Measurements from ENCODE around the gene AZIN2. TPM values are rescaled to one million over a fixed set of nuclear protein-coding genes. Genes with fewer than 3 reads are reported as not detected.

Gene AZIN2
- total and polyA plus RNA-seq, 2 of the 8 experiments (the other 6 are each of a cell fraction or from before 2014, with no cell fraction given) = 0.22 to 0.91 TPM

DNA sequence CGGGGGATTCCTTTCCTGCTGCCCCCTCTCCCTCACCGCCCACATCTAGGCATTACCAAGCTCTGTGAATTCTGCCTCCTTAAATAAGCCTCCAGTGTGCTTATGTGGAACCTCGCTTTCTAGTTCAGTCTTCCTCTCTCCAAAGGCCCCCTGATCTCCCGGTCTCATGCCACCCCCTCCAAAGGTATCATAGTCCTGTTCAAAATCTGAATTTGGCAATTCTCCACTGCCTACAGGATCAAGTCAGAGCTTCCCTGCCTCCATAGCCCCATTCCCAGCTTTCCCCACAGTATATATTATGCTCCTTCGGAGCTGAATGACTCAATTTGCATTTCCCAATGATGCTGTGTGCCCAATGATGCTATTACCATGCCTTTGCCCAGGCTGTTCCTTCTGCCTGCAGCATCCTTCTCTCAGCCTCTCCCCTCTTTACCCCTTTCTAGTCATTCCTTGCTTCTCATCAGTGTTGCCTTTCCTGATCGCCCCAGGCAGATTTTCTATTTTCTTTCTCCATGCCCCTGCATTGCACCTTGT lies 1.7 kb downstream of the AZIN2 start:
- H3K18ac ChIP-seq (ENCODE audit: extremely low read depth, low read length) = no peak overlapping the region
- no peak overlapping the region for H2BK20ac ChIP-seq (ENCODE audit: low read length)
- H3K79me1 ChIP-seq (ENCODE audit: low read depth, low read length) = no peaks in the 10 kb centered on the region
- 57% methylated on average over 6 of the region's 6 CpGs; no CpG with 5 or more reads in 1 of the 2 experiments for WGBS, 2 experiments (ENCODE audit: extremely low coverage in 1 of 2, insufficient coverage in 1 of 2, insufficient read length in 1 of 2, insufficient replicate concordance in 2 of 2, low coverage in 1 of 2, low lambda C conversion rate in 2 of 2, missing lambda C conversion rate in 1 of 2)
- H3K14ac ChIP-seq (ENCODE audit: insufficient read length) = no peak overlapping the region
- H4K8ac ChIP-seq (ENCODE audit: extremely low read depth, insufficient read depth, low read length) = no peak overlapping the region
- H2BK120ac ChIP-seq (replicated peaks; ENCODE audit: low read depth, low read length) = no peak overlapping the region
- no peak overlapping the region for H3K27ac ChIP-seq (ENCODE audit: low read depth, low read length)
- H3K23me2 ChIP-seq (ENCODE audit: low read depth, low read length) = peaks cover 8% of the 10 kb centered on the region
- FAIRE-seq (no peak), DNase-seq (ENCODE audit: low read depth in 1 of 2, low spot score in 2 of 2) (no peak)
- H3K4me1 ChIP-seq (replicated peaks in 1 of 4; ENCODE audit: control insufficient read depth in 3 of 4, insufficient read depth in 4 of 4, low read length in 3 of 4) = peaks cover 0 to 5% (median 4%) of the 10 kb centered on the region in 4 experiments; a peak in 4 of 7 replicates
- no peak overlapping the region for H3K56ac ChIP-seq (replicated peaks; ENCODE audit: insufficient read length, low read depth, low read length)
- H3K4me2 ChIP-seq (ENCODE audit: insufficient read depth in 1 of 2, low read depth in 2 of 2, low read length in 2 of 2) = peak overlapping the region in 1 of 2 experiments; percentile 92; a peak in 1 of 4 replicates
- H3K9ac ChIP-seq (replicated peaks in 1 of 4; ENCODE audit: extremely low read depth in 1 of 4, low read depth in 3 of 4, low read length in 3 of 4) = no peak overlapping the region
- ChIA-PET CTCF (ENCODE audit: partially characterized antibody) (interaction anchor here (0.9 to 8.4 kb wide), 7 partner anchors 11 to 210 kb away, joined by 3 to 77 read pairs (median 11); no protein-coding TSS in a partner anchor), POLR2A (ENCODE audit: partially characterized antibody) (interaction anchor here (1.4 to 1.5 kb wide), 2 partner anchors 8 to 265 kb away, joined by 3 to 5 read pairs; partner anchors contain the start of genes S100PBP and YARS1)
- no peak overlapping the region for H3K4ac ChIP-seq (replicated peaks; ENCODE audit: insufficient read length, low read depth, low read length)
- H4K5ac ChIP-seq (ENCODE audit: insufficient read length, low read depth, low read length) = no peak overlapping the region
- no peak overlapping the region for H3K4me3 ChIP-seq (ENCODE audit: extremely low read depth in 1 of 4, insufficient read depth in 2 of 4, low read depth in 3 of 4, low read length in 4 of 4)
- no peak overlapping the region for H3K23ac ChIP-seq (ENCODE audit: insufficient read length)
- no peak overlapping the region for H2AFZ ChIP-seq (ENCODE audit: low read length)
- H3K79me2 ChIP-seq (ENCODE audit: control insufficient read depth in 1 of 2, insufficient read depth in 2 of 2, low read length in 2 of 2) = no peaks in the 10 kb centered on the region
- no peaks in the 10 kb centered on the region for H3K9me3 ChIP-seq (ENCODE audit: insufficient read depth in 2 of 2, low read depth in 1 of 2, low read length in 1 of 2)
- H4K20me1 ChIP-seq (replicated peaks in 1 of 2; ENCODE audit: control insufficient read depth in 1 of 2, insufficient read depth in 2 of 2, low read length in 2 of 2) = no peaks in the 10 kb centered on the region
- no peak overlapping the region for H2BK5ac ChIP-seq (ENCODE audit: low read depth, low read length)
- H2BK12ac ChIP-seq (ENCODE audit: low read depth, low read length) = no peak overlapping the region
- no peaks in the 10 kb centered on the region for H3K36me3 ChIP-seq (ENCODE audit: control insufficient read depth in 2 of 4, insufficient read depth in 4 of 4, low read length in 3 of 4)
- no peak overlapping the region for H4K91ac ChIP-seq (replicated peaks; ENCODE audit: insufficient read length, low read length)
- H3K27me3 ChIP-seq (replicated peaks in 1 of 4; ENCODE audit: control insufficient read depth in 3 of 4, extremely low read depth in 1 of 4, insufficient read depth in 3 of 4, low read length in 3 of 4) = peaks cover 10 to 49% (median 38%) of the 10 kb centered on the region in 4 experiments
- H2AK5ac ChIP-seq (ENCODE audit: low read depth, low read length) = no peak overlapping the region
- H2BK15ac ChIP-seq (ENCODE audit: low read length) = no peak overlapping the region
- TF ChIP-seq SIN3A (conservative IDR thresholded peaks at IDR 0.05 in 1 of 2, IDR thresholded peaks at IDR 0.05 in 1 of 2; ENCODE audit: low read depth in 1 of 2, low read length in 2 of 2) (no peak), KDM5A (IDR thresholded peaks at IDR 0.05; ENCODE audit: low read length) (no peak), BRCA1 (IDR thresholded peaks at IDR 0.05; ENCODE audit: low read depth, low read length) (no peak), SAP30 (IDR thresholded peaks at IDR 0.05; ENCODE audit: insufficient read depth, insufficient replicate concordance, low read length) (no peak), TBP (IDR thresholded peaks at IDR 0.05; ENCODE audit: low read depth, low read length) (no peak), SP4 (IDR thresholded peaks at IDR 0.05; ENCODE audit: low read length) (no peak), MAX (IDR thresholded peaks at IDR 0.05) (no peak), RFX5 (IDR thresholded peaks at IDR 0.05; ENCODE audit: borderline replicate concordance, low read depth, low read length) (no peak), CHD1 (IDR thresholded peaks at IDR 0.05; ENCODE audit: low read depth, low read length) (no peak), SIX5 (IDR thresholded peaks at IDR 0.05; ENCODE audit: low read depth, low read length) (no peak)
- TF ChIP-seq, protein P1, sequence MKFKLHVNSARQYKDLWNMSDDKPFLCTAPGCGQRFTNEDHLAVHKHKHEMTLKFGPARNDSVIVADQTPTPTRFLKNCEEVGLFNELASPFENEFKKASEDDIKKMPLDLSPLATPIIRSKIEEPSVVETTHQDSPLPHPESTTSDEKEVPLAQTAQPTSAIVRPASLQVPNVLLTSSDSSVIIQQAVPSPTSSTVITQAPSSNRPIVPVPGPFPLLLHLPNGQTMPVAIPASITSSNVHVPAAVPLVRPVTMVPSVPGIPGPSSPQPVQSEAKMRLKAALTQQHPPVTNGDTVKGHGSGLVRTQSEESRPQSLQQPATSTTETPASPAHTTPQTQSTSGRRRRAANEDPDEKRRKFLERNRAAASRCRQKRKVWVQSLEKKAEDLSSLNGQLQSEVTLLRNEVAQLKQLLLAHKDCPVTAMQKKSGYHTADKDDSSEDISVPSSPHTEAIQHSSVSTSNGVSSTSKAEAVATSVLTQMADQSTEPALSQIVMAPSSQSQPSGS (IDR thresholded peaks at IDR 0.05; ENCODE audit: low read length) = no peak

Data from H1 (cell line).